Calu3 (cell line): ENCODE results near the gene DYNLL1. TPM values are rescaled to one million over a fixed set of nuclear protein-coding genes. Genes with fewer than 3 reads are reported as not detected.

Experiments
- BruUV-seq: library from RNA; stranded (reverse); fragments of 400-500 nt; replicated peaks from 2 replicates; lab custom pipeline; 2021; lab: Mats Ljungman, UMichigan
- CTCF ChIA-PET: fragments of 300-600 bp; sonication (Branson Sonifier 250); formaldehyde crosslinking; loops from one replicate; lab custom pipeline; 2022; ENCODE audit warnings: antibody characterized with exemption; lab: Charles Lee
- DNase-seq: peaks from one replicate; pipeline ENCODE4 v3.0.0; 2022
- H3K27ac Mint-ChIP-seq: one replicate; pipeline ENCODE4 v1.8.0; 2022; ENCODE audit warnings: mixed read lengths; ENCODE audit not compliant: unreplicated experiment
- H3K27me3 Mint-ChIP-seq: one replicate; pipeline ENCODE4 v1.8.0; 2022; ENCODE audit warnings: mixed read lengths; ENCODE audit not compliant: unreplicated experiment
- H3K36me3 Mint-ChIP-seq: one replicate; pipeline ENCODE4 v1.8.0; 2022; ENCODE audit warnings: mild to moderate bottlenecking, moderate library complexity, mixed read lengths; ENCODE audit not compliant: insufficient read depth, unreplicated experiment
- H3K4me1 Mint-ChIP-seq: one replicate; pipeline ENCODE4 v1.8.0; 2022; ENCODE audit warnings: mild to moderate bottlenecking, low read depth, mixed read lengths; ENCODE audit not compliant: unreplicated experiment
- H3K4me3 Mint-ChIP-seq: one replicate; pipeline ENCODE4 v1.8.0; 2022; ENCODE audit warnings: mild to moderate bottlenecking, low read depth, moderate library complexity, mixed read lengths; ENCODE audit not compliant: unreplicated experiment
- H3K9me3 Mint-ChIP-seq: one replicate; pipeline ENCODE4 v1.8.0; 2022; ENCODE audit warnings: low read depth, mixed read lengths; ENCODE audit not compliant: unreplicated experiment
- intact Hi-C: fragments of 100-400 bp; cut with micrococcal nuclease; formaldehyde crosslinking; loops from one replicate; pipeline ENCODE4 v1.10.0; 2022; ENCODE audit not compliant: unreplicated experiment
- total RNA-seq: library from RNA; stranded (reverse); gene quantifications from 2 replicates; pipeline ENCODE4 v1.2.3, GENCODE V29; 2022
- TF ChIP-seq, protein P1 (sequence below): fragments of 200-600 bp; IDR thresholded peaks from one replicate; pipeline ENCODE4 v1.8.0; 2022; ENCODE audit warnings: antibody characterized with exemption; ENCODE audit not compliant: unreplicated experiment

The DYNLL1 gene
- total RNA-seq, 1 experiment from 2014 or later, result 419 TPM

GRCh38 chr12:120495186-120495730, 655 bp upstream of the DYNLL1 start:
- CTCF ChIA-PET, result interaction anchor here (3.3 kb wide), 1 partner anchor 21 kb away, joined by 22 read pairs; no protein-coding TSS in a partner anchor
- intact Hi-C loops, result loop anchor here (2.0 to 5.0 kb wide), 2 partner anchors 16 to 42 kb away; no protein-coding TSS in a partner anchor
- Mint-ChIP-seq H3K27ac (peak overlapping the region; percentile 92), H3K4me1 (peaks cover 25% of the 10 kb centered on the region), H3K9me3 (no peaks in the 10 kb centered on the region), H3K4me3 (peak overlapping the region; percentile 93), H3K36me3 (peaks cover 54% of the 10 kb centered on the region), H3K27me3 (no peaks in the 10 kb centered on the region)
- TF ChIP-seq, protein P1, sequence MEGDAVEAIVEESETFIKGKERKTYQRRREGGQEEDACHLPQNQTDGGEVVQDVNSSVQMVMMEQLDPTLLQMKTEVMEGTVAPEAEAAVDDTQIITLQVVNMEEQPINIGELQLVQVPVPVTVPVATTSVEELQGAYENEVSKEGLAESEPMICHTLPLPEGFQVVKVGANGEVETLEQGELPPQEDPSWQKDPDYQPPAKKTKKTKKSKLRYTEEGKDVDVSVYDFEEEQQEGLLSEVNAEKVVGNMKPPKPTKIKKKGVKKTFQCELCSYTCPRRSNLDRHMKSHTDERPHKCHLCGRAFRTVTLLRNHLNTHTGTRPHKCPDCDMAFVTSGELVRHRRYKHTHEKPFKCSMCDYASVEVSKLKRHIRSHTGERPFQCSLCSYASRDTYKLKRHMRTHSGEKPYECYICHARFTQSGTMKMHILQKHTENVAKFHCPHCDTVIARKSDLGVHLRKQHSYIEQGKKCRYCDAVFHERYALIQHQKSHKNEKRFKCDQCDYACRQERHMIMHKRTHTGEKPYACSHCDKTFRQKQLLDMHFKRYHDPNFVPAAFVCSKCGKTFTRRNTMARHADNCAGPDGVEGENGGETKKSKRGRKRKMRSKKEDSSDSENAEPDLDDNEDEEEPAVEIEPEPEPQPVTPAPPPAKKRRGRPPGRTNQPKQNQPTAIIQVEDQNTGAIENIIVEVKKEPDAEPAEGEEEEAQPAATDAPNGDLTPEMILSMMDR, result no peak
- DNase-seq, result no peak
- BruUV-seq, result no TSS peak

DNA sequence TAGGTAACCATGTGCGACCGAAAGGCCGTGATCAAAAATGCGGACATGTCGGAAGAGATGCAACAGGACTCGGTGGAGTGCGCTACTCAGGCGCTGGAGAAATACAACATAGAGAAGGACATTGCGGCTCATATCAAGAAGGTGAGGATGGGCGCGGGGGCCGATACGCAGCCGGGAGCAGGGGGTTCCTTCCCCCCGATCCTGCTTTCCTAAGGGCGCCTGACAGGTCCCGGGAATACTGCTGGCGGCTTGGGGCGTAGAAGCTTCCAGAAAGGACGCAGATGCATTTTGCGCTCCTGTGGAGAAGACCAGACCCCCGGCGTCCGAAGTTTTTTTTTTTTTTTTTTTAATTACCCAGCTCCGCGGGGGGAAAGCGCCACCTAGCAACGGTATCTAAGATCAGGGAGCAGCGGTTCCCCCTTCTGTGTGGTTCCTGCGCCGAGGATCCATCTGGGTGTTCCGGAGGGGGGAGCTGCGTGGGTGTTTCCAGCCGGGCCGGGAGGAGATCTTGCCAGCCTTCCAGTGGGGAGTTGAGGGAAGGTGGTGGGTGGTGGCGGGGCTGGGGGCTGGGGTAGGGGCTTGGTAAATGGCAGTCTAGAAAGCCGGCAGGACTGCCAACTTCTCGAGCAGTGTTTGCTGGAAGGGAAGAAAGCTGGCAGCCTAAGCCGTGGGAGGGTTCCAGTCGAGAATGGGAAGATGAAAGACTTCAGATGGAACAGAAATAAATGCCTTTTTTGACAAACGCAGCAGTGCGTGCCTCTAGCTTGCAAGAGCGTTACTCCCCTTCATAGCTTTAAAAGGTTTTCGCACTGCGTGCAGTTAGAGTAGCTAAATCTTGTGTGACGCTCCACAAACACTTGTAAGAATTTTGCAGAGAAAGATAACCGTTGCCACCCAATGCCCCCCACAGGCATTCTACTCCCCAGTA, 764 bp downstream of the DYNLL1 start:
- peaks cover 64% of the 10 kb centered on the region for H3K36me3 Mint-ChIP-seq
- DNase-seq, result peak; percentile 38
- TF ChIP-seq, protein P1, result no peak
- peak overlapping the region; percentile 92 for H3K27ac Mint-ChIP-seq
- peak overlapping the region; percentile 93 for H3K4me3 Mint-ChIP-seq
- no TSS peak for BruUV-seq
- peaks cover 25% of the 10 kb centered on the region for H3K4me1 Mint-ChIP-seq
- CTCF ChIA-PET, result interaction anchor here (0.6 to 3.3 kb wide), 5 partner anchors 19 to 392 kb away, joined by 3 to 22 read pairs (median 5); partner anchors contain the start of genes COQ5 and SRSF9
- intact Hi-C loops, result loop anchor here (1.0 to 5.0 kb wide), 2 partner anchors 41 to 57 kb away; no protein-coding TSS in a partner anchor
- no peaks in the 10 kb centered on the region for H3K9me3 Mint-ChIP-seq
- H3K27me3 Mint-ChIP-seq, result no peaks in the 10 kb centered on the region

DNA sequence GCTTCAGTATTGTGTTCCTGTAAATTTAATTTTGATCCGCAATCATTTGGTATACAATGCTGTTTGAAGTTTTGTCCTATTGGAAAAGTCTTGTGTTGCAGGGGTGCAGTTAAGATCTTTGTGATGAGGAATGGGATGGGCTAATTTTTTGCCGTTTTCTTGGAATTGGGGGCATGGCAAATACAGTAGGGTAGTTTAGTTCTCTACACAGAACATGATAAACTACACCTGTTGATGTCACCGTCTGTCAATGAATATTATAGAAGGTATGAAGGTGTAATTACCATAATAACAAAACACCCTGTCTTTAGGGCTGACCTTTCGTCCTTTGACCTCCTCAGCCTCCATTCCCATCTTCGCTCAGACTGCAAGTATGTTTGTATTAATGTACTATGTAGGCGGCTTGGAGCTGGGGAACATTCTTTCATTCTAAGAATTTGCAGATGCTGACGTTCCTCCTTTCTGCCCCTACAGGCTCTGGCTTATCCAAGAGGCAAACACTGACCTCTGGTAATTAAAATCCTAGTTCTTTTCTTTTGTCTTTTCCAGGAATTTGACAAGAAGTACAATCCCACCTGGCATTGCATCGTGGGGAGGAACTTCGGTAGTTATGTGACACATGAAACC, 1.7 kb downstream of the DYNLL1 start:
- Mint-ChIP-seq H3K27ac (peak overlapping the region; percentile 92), H3K4me3 (peak overlapping the region; percentile 93), H3K4me1 (peaks cover 25% of the 10 kb centered on the region), H3K27me3 (no peaks in the 10 kb centered on the region), H3K9me3 (no peaks in the 10 kb centered on the region), H3K36me3 (peaks cover 74% of the 10 kb centered on the region)
- no TSS peak for BruUV-seq
- CTCF ChIA-PET, result interaction anchor here (3.3 kb wide), 1 partner anchor 23 kb away, joined by 22 read pairs; no protein-coding TSS in a partner anchor
- TF ChIP-seq, protein P1, result no peak
- DNase-seq, result no peak
- intact Hi-C loops, result loop anchor here (5.0 kb wide), 1 partner anchor 40 kb away; no protein-coding TSS in a partner anchor
